Brain microvascular endothelial cell (primary cell): ENCODE results near the gene KLF13.

Experiments
- DNase-seq: peaks from one replicate; pipeline ENCODE4 v3.0.0-alpha.2; 2020
- H3K27ac ChIP-seq: fragments of 250-450 bp; sonication (Bioruptor Pico); 2 replicates; pipeline ENCODE4 v1.5.1; 2020; ENCODE audit warnings: mild to moderate bottlenecking, moderate library complexity
- H3K27me3 ChIP-seq: fragments of 250-450 bp; sonication (Bioruptor Pico); replicated peaks from 2 replicates; pipeline ENCODE4 v1.5.1; 2020; ENCODE audit warnings: mild to moderate bottlenecking
- H3K36me3 ChIP-seq: fragments of 250-450 bp; sonication (Bioruptor Pico); replicated peaks from 2 replicates; pipeline ENCODE4 v1.5.1; 2020; ENCODE audit warnings: mild to moderate bottlenecking
- H3K4me3 ChIP-seq: 2 replicates; pipeline ENCODE4 v1.5.1; 2011; ENCODE audit warnings: low read depth, mild to moderate bottlenecking, control low read depth, low read length, moderate library complexity
- in situ Hi-C: cut with HindIII; loops from 2 replicates; pipeline ENCODE4 v1.10.0; 2017; ENCODE audit warnings: low sequenced_read_pairs, low pct_ligation_motif_present
- TF ChIP-seq, protein P1 (sequence below): IDR thresholded peaks from 2 replicates; pipeline ENCODE4 v1.5.1; 2011; ENCODE audit warnings: low read depth, mild to moderate bottlenecking, moderate library complexity, low read length, control low read depth, inconsistent platforms; ENCODE audit errors: missing control alignments

Gene KLF13

DNA sequence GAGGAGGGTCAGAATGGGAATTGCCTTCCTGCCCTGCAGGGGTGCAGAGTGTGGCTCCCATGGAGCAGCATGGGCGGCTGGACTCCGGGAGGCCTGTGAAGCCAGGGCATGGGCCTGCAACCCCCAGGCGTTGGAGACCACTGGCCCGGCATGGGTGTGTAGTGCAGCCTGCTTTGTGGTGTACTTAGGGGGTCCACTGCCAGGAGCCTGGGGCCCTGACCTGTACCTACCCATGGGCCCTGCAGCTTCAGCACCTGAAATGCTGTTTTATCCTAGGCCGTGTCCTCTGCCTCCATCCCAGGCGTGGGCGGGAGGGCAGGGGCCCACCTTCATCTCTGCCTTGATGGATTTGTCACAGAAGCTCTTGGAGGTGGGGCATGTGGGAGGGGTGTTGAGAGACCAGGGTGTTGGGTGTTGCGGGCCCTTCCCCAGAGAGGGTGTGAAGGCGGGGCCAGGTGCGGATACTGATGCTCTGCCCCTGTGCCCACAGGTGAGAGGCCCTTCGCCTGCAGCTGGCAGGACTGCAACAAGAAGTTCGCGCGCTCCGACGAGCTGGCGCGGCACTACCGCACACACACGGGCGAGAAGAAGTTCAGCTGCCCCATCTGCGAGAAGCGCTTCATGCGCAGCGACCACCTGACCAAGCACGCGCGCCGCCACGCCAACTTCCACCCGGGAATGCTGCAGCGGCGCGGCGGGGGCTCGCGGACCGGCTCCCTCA lies 45.0 kb downstream of the KLF13 start:
- TF ChIP-seq, protein P1, sequence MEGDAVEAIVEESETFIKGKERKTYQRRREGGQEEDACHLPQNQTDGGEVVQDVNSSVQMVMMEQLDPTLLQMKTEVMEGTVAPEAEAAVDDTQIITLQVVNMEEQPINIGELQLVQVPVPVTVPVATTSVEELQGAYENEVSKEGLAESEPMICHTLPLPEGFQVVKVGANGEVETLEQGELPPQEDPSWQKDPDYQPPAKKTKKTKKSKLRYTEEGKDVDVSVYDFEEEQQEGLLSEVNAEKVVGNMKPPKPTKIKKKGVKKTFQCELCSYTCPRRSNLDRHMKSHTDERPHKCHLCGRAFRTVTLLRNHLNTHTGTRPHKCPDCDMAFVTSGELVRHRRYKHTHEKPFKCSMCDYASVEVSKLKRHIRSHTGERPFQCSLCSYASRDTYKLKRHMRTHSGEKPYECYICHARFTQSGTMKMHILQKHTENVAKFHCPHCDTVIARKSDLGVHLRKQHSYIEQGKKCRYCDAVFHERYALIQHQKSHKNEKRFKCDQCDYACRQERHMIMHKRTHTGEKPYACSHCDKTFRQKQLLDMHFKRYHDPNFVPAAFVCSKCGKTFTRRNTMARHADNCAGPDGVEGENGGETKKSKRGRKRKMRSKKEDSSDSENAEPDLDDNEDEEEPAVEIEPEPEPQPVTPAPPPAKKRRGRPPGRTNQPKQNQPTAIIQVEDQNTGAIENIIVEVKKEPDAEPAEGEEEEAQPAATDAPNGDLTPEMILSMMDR, result no peak
- H3K27me3 ChIP-seq, result no peaks in the 10 kb centered on the region
- H3K27ac ChIP-seq, result no peak overlapping the region
- H3K36me3 ChIP-seq, result peaks cover 4% of the 10 kb centered on the region
- H3K4me3 ChIP-seq, result no peak overlapping the region
- in situ Hi-C loops, result no loop called here
- no peak for DNase-seq

DNA sequence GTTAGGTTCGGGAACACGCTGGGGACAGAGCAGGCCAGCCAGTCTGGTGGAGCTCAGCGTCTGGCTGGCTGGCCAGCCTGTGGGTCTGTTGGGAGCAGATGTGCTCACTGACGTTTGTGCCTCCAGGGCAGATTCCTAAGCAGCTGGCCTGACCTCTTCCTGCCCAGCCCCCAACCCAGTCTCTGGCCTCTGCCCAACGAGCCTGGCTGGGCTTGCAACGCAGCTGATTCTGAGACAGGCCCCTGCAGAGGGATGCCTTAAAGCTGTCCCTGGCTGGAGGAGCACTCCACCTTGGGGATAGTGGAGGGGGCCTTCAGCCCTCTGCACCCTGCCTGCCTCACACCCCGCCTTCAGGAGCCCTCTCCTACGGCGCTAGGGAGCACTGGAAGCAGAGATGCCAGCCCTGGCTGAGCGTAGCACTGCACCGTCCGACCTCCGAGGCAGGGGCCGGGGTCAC lies 46.0 kb downstream of the KLF13 start:
- Histone ChIP-seq H3K27ac (no peak overlapping the region), H3K4me3 (no peak overlapping the region), H3K27me3 (no peaks in the 10 kb centered on the region), H3K36me3 (peaks cover 4% of the 10 kb centered on the region)
- DNase-seq, result peak; percentile 47
- in situ Hi-C loops, result no loop called here
- TF ChIP-seq, protein P1, result no peak

DNA sequence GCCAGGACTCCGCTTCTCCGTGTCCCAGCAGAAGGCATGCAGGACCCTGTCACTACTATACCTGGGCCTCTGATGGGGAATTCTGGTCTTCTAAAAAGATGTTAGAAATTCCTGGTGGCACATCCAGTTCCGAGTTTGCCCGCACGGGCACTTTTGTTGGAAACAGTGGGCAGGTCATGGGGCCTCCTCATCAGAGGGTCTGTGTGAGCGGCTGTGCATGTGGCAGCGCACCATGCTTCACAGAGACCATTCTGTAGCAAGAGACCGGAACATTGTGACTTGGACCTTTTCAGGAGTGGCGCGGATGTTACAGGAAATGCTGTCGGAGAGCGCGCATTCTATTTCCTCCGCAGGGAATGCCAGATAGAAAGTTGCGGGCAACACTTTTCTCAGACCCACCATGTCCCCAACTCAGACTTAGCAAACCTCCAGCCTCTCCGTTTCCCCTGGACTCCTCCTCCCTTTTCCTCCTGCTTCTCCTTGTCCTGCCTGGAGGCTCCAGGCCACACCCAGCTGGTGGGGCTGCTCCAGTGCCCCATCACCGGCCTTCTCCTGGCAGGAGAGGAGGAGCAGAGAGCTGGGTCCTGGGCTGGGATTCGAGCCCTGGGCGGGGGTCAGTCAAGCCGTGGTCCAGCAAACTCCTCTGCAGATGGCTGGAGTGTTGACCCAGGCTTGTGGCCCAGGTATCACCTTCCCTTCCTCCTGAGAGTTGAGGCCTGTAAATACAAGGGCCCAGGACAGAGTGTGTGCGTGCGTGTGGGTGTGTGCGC lies 46.6 kb downstream of the KLF13 start:
- in situ Hi-C loops, result no loop called here
- TF ChIP-seq, protein P1, result no peak
- Histone ChIP-seq H3K36me3 (peaks cover 4% of the 10 kb centered on the region), H3K4me3 (no peak overlapping the region), H3K27ac (no peak overlapping the region), H3K27me3 (no peaks in the 10 kb centered on the region)
- DNase-seq, result no peak

DNA sequence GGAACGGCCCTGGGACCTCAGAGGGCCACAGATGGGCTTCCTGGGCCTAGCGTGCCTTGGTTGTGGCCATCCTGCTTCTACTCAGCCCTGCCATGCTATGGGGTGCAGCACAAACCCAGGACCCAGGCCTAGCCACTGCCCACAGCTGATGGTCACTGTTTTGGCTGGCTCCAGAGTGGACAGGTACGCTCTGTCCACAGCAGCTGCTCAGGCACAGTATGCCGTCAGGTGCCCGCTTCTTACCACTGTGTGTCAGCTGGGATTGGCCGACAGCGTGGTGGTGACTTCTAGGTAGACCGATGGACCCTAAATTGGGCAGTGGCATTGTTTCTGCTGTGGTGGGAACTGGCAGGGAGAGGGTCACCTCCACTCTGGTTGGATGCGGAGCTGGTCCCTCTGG lies 47.3 kb downstream of the KLF13 start:
- H3K27me3 ChIP-seq, result no peaks in the 10 kb centered on the region
- TF ChIP-seq, protein P1, result no peak
- H3K4me3 ChIP-seq, result no peak overlapping the region
- no peak for DNase-seq
- in situ Hi-C loops, result no loop called here
- peaks cover 4% of the 10 kb centered on the region for H3K36me3 ChIP-seq
- no peak overlapping the region for H3K27ac ChIP-seq

DNA sequence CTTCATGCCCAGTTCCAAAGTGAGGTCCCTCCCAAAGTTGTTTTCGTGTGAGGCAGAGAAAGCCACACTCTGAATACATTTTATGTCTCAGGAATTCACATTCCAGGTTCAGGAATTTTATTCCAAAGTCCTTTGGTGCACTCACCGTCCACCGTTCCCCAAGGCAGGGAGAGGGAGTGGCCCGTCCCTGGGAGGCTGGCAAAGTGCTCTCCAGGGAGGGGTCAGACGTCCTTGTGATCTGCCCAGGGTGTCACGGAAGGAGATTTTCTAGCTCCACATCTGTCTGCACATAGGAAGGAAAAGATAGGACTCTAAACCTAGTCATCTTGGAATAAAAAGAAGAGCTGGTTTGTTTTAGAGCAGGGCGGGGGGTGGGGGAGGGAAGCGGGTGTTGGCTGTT lies 47.9 kb downstream of the KLF13 start:
- H3K36me3 ChIP-seq, result peaks cover 4% of the 10 kb centered on the region
- DNase-seq, result no peak
- H3K4me3 ChIP-seq, result no peak overlapping the region
- H3K27ac ChIP-seq, result no peak overlapping the region
- in situ Hi-C loops, result no loop called here
- H3K27me3 ChIP-seq, result no peaks in the 10 kb centered on the region
- TF ChIP-seq, protein P1, result no peak
